Nephron progenitor cell (in vitro differentiated cells): ENCODE data around the gene MYO3A.
A peak's percentile ranks its signal among the peaks of the same experiment; 100 is the strongest.

ENCODE experiments used
- DNase-seq: peaks from one replicate; pipeline ENCODE4 v3.0.0; 2021
- H3K27ac Mint-ChIP-seq: 2 replicates; pipeline ENCODE4 v1.8.0; 2021; ENCODE audit warnings: mild to moderate bottlenecking, moderate library complexity, mixed read lengths
- H3K27me3 Mint-ChIP-seq: 2 replicates; pipeline ENCODE4 v1.8.0; 2021; ENCODE audit warnings: mild to moderate bottlenecking, low read depth, mixed read lengths; ENCODE audit not compliant: poor library complexity
- H3K36me3 Mint-ChIP-seq: 2 replicates; pipeline ENCODE4 v1.8.0; 2021; ENCODE audit warnings: low read depth, mixed read lengths
- H3K4me1 Mint-ChIP-seq: 2 replicates; pipeline ENCODE4 v1.8.0; 2021; ENCODE audit warnings: mixed read lengths
- H3K4me3 Mint-ChIP-seq: 2 replicates; pipeline ENCODE4 v1.8.0; 2021; ENCODE audit warnings: mild to moderate bottlenecking, moderate library complexity, mixed read lengths
- H3K9me3 Mint-ChIP-seq: 2 replicates; pipeline ENCODE4 v1.8.0; 2021; ENCODE audit warnings: mild to moderate bottlenecking, moderate library complexity, mixed read lengths
- CTCF ChIP-seq: fragments of 200-600 bp; sonication (generic); IDR thresholded peaks from 2 replicates; pipeline ENCODE4 v1.5.0; 2021; ENCODE audit warnings: antibody characterized with exemption

MYO3A gene

GRCh38 chr10:26156019-26156418 is 222.0 kb downstream of the MYO3A start:
- Mint-ChIP-seq H3K27me3 (peaks cover 8% of the 10 kb centered on the region), H3K36me3 (no peaks in the 10 kb centered on the region), H3K27ac (no peak overlapping the region), H3K4me3 (no peak overlapping the region), H3K4me1 (no peaks in the 10 kb centered on the region), H3K9me3 (no peaks in the 10 kb centered on the region)
- no peak for TF ChIP-seq CTCF
- DNase-seq, result no peak

- no peaks in the 10 kb centered on the region for H3K4me1 Mint-ChIP-seq
- no peaks in the 10 kb centered on the region for H3K36me3 Mint-ChIP-seq
- no peak overlapping the region for H3K27ac Mint-ChIP-seq
- TF ChIP-seq CTCF, result no peak
- DNase-seq, result no peak
- no peaks in the 10 kb centered on the region for H3K9me3 Mint-ChIP-seq
- H3K4me3 Mint-ChIP-seq, result no peak overlapping the region
- H3K27me3 Mint-ChIP-seq, result peaks cover 5% of the 10 kb centered on the region
Observed at GRCh38 chr10:26157734-26158133, 223.7 kb downstream of the MYO3A start.

GRCh38 chr10:26169466-26169865 is 235.4 kb downstream of the MYO3A start:
- H3K27ac Mint-ChIP-seq, result no peak overlapping the region
- H3K9me3 Mint-ChIP-seq, result no peaks in the 10 kb centered on the region
- H3K36me3 Mint-ChIP-seq, result no peaks in the 10 kb centered on the region
- H3K4me3 Mint-ChIP-seq, result no peak overlapping the region
- no peak for DNase-seq
- TF ChIP-seq CTCF, result no peak
- peaks cover 4% of the 10 kb centered on the region for H3K4me1 Mint-ChIP-seq
- H3K27me3 Mint-ChIP-seq, result peaks cover 4% of the 10 kb centered on the region

- Mint-ChIP-seq H3K9me3 (no peaks in the 10 kb centered on the region), H3K27me3 (peaks cover 4% of the 10 kb centered on the region)
Observed at GRCh38 chr10:26172131-26172530, 238.1 kb downstream of the MYO3A start.

GRCh38 chr10:26173837-26174236 is 239.8 kb downstream of the MYO3A start:
- peaks cover 4% of the 10 kb centered on the region for H3K4me1 Mint-ChIP-seq
- no peak overlapping the region for H3K4me3 Mint-ChIP-seq
- peaks cover 8% of the 10 kb centered on the region for H3K27me3 Mint-ChIP-seq
- DNase-seq, result no peak
- no peak for TF ChIP-seq CTCF
- H3K9me3 Mint-ChIP-seq, result no peaks in the 10 kb centered on the region
- no peaks in the 10 kb centered on the region for H3K36me3 Mint-ChIP-seq
- H3K27ac Mint-ChIP-seq, result no peak overlapping the region

More at GRCh38 chr10:26172131-26172530, 238.1 kb downstream of the MYO3A start:
- no peak for TF ChIP-seq CTCF
- peaks cover 4% of the 10 kb centered on the region for H3K4me1 Mint-ChIP-seq
- no peaks in the 10 kb centered on the region for H3K36me3 Mint-ChIP-seq
- no peak overlapping the region for H3K27ac Mint-ChIP-seq
- DNase-seq, result peak; percentile 4
- no peak overlapping the region for H3K4me3 Mint-ChIP-seq

GRCh38 chr10:26177341-26177740 is 243.3 kb downstream of the MYO3A start:
- TF ChIP-seq CTCF, result no peak
- no peak for DNase-seq
- H3K27ac Mint-ChIP-seq, result no peak overlapping the region
- H3K36me3 Mint-ChIP-seq, result no peaks in the 10 kb centered on the region
- H3K4me3 Mint-ChIP-seq, result no peak overlapping the region
- H3K4me1 Mint-ChIP-seq, result no peaks in the 10 kb centered on the region
- peaks cover 12% of the 10 kb centered on the region for H3K27me3 Mint-ChIP-seq
- no peaks in the 10 kb centered on the region for H3K9me3 Mint-ChIP-seq
